HG02678 (cell line): ENCODE measurements around the gene GPX3.

ENCODE experiments used
- ATAC-seq: cut with Tn5 transposase; IDR thresholded peaks from one replicate; pipeline ENCODE4 v1.9.1; 2021; ENCODE audit warnings: mild to moderate bottlenecking, moderate library complexity; ENCODE audit not compliant: unreplicated experiment

GPX3 gene, protein sequence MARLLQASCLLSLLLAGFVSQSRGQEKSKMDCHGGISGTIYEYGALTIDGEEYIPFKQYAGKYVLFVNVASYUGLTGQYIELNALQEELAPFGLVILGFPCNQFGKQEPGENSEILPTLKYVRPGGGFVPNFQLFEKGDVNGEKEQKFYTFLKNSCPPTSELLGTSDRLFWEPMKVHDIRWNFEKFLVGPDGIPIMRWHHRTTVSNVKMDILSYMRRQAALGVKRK

DNA sequence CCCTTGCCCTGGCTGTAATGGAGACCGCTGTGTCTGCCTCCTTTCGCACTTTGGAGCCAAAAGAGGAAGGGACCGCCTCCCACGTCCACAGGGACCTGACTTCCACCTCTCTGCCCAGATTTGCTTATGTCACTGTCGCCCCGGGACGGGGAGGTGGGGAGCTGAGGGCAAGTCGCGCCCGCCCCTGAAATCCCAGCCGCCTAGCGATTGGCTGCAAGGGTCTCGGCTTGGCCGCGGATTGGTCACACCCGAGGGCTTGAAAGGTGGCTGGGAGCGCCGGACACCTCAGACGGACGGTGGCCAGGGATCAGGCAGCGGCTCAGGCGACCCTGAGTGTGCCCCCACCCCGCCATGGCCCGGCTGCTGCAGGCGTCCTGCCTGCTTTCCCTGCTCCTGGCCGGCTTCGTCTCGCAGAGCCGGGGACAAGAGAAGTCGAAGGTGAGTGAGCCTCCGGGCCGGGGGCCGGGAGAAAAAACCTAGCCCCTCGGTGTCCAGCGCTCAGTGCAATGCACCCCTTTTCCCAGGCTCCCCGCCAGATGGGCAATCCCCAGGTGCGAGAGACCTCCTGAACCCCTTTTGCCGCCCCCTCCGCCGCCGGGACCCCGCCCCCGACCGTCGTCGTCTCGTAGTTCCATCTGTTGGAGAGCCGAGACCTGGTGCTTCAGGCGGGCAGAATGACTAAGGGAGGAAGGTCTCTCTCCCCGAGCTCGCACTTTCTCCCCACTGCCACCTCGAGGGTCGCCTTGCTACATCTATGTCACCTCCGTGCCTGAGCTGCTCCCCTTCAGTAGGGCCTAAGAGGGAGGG is at the start of gene GPX3:
GPX3 (plus strand) TSS at position 288 of the 807 bp plus-strand sequence; CDS start at position 352, 64 bp downstream.
- ATAC-seq, result peak; percentile 56

DNA sequence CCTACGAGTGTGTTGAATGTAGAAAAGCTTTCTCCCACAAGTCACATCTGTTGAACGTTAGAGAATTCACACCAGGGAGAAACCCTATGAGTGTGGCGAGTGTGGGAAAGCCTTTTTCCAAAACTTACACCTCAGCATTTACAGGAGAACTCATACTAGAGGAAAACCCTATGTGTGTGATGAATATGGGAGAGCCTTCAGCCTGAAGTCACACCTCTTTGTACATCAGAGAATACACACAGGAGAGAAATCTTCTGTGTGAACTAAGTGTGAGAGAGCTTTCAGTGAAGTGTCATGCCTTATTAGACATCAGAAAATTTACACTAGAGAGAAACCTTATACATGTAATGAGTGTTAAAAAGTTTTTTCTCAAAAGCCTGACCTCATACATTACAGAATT is 41.8 kb upstream of the GPX3 start:
- ATAC-seq, result no peak

DNA sequence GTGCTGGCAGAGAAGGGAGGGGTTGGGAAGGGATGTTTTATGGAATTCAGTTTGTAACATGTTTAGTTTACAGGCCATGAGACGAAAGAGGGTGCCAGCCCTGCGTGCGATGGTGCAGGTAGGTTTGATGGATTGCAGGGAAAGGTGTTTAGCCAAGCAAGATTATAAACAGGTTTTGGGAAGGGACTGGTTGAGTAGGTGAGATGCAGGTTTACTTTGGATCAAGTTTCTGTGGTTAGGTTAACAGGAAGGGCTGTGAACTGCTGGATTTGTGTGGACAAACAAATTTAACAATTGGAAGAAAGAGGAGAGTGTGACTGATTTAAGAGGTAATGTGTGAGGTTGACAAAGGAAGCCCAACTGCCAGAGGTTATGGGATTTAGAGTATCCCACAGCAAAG is 32.6 kb upstream of the GPX3 start:
- ATAC-seq, result no peak

DNA sequence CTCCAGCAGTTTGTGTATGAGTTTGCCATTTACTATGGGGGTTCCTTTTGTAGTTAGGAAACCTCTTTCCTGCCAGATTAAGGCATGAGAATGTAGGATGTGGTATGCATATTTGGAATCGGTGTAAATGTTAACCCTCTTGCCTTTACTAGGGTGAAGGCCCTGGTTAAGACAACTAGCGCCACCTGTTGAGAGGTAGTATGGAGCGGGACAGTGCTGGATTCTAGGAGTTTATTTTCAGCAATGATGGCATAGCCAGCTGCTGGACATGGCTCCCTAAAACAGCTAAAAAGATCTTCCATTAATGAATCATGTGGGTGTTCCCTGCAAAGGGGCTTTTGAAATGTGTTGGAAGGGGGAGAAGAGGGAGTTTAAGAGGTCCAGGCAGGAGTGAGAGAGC is 30.7 kb upstream of the GPX3 start:
- no peak for ATAC-seq

DNA sequence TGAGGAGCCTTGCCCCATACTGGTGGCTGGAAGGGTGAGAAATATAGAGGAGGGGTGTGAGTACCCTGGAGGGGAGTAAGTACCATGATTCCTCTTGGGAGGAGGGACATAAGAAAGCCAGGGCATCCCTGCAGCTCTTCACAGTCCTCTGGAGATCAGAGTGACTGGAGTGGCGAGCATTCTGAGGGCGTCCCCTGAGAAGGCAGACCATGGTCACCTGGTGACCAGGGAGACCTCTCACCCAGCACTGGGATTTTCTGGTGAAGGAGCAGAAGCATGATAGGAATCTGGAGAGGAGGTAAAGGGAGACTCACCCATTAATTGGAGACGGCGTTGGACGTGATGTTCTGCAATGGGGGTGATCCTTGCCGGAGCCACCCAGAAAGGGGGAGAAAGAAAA is 27.7 kb upstream of the GPX3 start:
- ATAC-seq, result no peak

DNA sequence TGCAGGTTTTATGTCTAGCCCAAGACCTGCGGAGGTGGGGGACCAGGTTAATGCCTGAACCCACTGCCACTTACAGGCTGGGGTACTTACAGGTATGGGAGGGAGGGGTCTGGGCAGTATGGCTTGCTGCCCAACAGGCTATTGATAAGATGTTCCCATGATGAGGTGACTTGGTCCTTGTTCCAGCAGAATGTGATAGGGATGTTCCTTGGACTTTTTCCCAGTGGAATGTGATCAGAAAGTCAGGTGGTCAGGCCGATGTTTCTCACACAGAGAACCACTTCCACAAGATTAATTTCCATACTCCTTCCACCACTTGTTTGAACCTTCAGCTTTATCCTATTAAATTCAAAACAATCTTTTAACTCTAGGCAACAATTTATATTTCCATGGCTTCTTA is 27.0 kb upstream of the GPX3 start:
- no peak for ATAC-seq

DNA sequence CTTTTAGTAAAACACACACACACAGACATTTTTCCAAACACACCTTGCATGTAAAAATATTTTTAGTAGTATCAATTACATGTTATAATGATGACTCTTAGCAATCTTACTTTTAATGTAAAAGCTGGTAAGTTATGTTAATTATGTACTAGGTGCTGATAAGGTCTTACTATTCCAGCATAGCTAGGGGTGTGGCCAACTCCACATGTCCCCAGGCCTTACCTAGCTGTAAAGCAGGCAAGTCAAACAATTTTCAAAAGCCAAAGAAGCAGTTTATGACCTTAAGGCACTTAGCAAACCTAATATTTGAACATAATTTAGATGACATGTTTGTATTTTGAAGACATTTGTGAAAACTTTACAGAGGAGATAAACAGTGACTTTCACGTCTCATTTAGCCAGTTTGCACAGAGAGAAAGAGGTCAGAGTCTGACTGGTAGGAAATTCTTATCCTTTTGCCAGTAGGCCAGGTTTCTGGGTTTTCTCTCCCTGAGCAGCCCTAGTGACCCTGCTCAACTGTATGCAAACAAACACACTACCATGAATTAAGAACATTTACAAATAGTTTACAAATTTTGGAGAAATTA is 26.5 kb upstream of the GPX3 start:
- ATAC-seq, result no peak

DNA sequence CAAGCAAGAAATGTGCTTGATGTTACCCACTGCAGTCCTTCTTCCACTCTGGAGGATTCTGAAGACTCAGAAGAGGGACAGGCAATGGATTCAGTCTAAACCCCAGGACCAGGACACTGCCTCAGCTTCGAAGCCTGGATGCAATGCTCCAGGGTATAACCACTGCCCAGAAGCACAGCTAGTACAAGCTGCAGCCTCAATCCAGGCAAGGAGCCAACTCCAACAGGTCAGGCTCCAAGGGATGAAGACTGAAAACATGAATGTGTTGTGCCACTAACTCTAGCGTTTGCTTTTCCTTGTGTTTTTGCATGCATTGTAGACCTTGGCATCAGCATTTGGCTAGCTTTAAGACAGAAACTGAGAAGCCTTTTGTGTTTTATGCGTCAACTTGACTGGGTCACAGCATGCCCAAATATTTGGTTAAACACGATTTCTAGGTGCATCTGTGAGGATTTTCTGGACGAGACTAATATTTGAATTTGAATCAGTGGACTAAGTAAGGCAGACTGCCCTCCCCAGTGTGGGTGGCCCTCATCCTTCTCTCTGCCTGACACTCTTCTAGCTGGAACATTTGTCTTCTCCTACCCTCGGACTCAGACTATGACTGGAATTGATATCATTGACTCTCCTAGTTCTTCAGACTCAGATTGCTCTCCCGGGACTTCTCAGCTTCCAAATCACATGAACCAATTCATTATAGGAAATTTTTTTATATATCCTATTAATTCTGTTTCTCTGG is 20.5 kb upstream of the GPX3 start:
- ATAC-seq, result no peak

DNA sequence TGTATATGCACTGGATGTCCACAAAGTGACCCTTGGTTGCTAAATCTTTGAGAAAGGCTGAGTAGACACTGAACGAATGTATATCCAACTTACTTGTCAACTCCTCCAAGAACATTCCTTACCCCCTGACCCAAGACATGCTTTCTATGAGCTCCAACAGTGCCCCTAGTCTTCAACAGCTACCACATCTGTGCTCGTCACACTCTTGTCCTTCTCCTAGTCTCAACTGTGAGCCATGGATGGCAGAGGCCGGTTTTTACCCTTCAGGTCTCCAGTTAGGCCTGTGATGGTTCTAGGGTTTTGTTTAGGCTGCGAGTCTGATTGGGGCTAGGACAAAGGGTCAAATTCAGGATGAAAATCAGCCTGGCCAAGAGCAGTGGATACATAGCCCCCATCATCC is 19.0 kb upstream of the GPX3 start:
- ATAC-seq, result no peak

DNA sequence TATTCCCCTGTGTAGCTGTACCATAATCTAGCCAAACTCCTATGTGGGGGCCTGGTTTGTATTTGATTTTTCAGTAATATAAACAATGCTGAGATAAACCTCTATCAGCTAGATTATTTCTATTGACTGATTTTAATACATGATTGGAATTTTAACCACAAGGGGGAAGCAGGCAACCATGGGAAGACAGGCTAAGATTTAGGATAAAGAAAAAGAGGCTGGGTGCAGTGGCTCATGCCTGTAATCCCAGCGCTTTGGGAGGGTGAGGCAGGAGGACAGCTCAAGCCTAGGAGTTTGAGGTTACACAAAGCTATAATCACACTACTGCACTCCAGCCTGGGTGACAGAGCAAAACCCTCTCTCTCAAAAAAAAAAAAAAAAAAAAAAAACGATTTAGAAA is 18.1 kb upstream of the GPX3 start:
- no peak for ATAC-seq

DNA sequence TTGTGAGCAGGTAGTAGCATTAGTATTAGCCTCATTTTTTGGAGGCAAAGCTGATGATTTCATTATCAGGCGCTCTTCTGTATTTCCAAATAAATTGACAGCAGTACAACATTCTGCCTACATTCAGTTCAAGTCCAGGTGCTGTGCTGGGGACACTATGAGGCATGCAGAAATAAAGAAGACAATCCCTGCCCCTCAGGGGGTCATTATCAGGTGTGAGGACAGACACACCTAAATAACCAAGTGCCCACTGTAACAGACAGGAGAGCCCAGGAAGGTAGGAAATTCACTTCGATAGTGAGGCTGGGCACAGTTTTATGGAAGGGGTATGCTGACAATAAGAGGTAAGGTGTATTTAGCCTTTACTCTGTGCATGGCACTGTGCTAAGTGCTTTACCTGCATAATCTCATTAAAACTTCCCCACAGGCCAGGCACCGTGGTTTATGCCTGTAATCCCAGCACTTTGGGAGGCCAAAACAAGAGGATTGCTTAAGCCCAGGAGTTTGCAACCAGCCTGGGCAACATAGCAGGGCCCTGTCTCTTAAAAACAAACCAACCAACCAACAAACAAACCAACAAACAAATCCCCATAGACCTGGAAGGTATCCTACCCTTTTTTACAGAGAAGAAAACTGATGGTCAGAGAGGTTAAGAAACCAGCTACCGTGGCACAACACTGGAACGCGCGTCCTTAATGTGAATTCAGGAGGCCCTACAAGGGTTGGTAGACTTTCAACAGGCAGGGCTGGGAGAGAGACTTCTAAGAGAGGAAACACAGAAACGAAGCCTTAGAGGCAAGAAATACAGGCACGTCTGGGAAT is 17.5 kb upstream of the GPX3 start:
- ATAC-seq, result no peak

DNA sequence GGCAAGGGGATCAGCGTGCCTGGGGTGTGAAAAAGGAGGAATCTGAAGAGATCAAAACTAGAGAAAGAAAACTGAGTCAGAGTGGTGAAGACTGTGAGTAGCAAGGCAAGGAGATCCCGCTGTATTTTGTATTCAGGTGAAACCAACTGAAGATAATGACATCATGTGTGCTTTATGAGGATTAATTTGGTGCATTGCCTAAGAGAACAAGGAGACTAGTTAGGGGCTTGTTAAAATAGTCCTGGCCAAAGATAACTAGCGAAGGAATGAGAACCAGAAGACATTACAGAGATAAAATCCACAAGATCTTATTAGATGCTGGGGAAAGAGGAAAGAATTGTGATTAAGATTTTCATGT is 16.9 kb upstream of the GPX3 start:
- no peak for ATAC-seq

DNA sequence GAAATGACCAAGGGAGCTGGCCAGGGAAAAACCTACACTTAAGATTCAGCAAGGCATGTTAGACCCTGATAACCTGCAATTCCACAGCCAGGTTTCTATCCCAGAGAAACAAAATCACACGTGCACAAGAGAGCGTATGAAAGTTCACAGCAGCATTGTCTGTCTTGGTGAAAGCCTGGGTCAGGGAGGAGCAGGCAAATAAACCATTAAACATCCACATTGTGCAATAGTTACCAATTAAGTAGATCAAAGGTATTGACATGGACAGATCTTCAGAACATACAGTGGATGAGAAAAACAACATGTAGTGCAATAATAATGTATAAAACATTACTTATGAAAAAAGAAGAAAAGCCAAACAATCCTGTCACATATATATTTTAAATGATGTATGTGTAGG is 15.9 kb upstream of the GPX3 start:
- no peak for ATAC-seq

DNA sequence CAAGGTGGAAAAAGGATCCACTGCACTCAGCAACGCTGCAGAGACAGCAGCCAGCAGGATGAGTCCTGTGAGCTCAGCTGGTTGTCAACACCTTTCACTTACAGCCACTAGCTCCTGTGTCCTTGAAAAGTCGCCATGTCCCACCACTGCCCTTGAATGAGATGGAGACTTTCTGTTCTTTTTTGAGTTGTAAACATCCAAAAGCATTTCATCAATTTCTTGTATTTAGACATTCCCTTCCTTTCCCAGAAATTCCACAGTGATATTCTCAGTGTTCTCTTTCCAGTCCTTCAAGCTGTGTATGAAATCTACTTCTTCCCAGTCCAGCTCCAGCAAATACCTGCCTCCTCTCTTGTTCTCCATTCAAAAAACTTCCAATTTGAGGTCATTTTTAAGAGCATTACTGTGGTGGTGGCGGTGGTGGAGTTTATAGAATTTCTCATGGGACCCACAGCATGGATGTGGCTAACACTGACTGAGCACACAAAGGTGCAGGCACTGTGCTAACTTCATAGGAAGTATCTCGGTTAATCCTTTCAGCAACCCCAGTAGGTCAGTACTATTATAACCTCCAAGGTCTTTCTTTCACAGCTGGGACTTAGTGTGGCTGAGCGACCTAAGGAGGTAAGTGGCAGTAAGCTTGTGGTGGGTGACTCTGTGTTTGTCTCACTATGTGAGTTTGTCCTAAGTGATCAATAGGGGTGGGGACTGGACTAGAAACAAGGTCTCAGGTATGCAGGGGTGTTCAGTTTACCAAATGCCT is 15.0 kb upstream of the GPX3 start:
- no peak for ATAC-seq

DNA sequence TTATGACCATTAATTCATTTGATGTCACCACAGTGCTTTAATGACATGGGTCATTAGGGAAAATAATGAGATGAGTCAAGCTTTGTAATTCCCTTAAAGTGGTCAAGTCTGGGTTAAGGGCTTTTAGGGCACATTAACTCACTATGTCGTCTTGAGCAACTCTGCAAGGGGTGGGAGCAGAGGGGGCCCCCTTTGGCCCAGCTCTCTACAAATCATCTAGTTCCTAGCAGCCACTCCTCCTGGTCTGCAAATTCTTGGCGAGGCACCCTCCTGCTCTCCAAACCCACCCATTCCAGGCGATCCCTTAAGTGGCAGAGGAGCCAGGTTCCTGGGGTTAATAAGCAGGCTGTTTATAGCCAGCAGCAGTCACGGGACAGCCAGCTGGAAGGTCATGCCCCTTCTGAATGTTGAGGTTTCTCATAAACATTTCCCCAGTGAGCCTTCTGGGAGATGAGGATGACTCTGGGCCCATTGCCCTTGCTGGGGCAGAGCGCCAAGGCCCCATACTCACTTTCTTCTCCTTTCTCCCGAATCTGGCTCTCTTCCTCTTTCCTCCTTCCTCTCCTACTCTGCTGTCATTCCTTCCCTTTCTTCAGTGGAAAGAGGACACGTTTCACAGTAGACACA is 14.3 kb upstream of the GPX3 start:
- ATAC-seq, result no peak

DNA sequence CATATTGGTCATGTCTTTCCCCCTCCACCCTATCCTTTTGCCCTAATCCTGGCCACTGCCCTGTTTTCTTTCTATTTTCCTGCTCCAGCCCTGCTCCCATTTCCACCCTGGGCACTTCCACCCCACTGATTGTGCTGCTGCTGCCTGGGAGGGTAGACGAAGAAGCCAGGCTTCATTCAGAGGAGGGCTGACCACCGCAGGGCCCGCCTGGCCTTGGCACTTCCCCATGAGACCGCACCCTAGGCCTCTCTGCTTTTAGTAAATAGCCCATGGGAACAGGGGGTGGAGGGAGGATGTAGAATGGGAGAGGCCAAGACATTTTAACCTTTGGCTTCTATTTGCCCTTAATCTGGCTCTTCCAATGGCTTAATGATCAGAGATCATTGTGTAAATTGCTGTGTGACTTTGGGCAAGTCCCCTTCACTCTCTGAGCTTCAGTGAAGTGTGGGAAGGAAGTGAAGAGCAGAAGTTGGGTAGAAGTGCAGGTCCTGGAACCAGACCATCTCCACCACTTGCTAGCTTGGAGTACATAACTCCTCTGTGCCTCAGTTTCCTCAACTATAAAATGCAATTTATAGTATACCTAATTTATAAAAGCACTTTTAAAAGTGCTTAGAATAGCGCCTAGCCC is 13.6 kb upstream of the GPX3 start:
- no peak for ATAC-seq

DNA sequence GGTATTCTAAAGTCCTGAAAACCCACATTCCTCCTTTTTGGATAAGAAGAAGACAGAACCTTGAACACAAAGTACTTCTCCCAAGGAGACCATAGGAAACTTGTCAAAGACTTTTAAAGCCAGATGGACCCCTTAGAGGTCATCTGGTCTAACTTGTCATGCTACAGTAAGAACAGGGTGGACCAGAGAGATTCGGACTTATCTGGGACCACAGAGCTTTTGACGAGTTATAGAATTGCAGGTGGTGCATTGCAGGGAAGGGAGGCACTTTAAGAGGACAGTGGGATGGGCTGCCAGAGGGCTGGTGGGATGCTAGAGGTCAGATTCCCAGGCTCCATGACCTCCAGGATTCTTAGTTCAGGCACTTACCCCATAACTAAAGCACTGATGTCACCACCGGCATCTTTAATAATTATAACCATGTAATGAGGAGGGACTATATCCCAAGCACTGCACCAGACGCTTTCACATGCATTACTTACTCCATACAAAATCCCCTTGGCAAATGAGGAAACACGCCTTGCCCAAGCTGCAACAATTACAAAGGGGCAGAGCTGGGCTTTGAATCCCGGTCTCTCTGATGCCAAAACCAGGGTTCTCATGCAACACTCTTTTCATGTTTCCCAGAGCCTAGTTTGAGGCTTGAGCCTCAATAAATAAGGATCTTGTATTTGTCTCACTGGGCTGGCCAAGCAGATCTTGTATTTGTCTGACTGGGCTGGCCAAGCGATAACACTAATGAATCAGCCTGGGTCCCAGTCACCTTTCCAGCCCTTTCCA is 12.8 kb upstream of the GPX3 start:
- no peak for ATAC-seq

DNA sequence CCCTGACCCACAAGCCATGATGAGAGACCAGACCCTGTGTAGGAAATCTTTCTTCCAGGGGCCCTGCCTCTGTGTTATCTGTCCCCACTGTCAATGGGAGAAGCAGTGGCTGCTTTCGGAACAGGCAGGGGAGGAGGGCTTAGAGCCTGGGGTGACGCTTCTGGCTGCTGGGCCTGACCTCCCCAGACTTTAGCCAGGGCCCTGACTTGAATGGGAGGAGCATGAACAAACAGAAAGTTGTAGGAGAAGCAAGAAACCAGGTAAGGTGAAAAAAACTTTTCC is 12.2 kb upstream of the GPX3 start:
- ATAC-seq, result no peak

DNA sequence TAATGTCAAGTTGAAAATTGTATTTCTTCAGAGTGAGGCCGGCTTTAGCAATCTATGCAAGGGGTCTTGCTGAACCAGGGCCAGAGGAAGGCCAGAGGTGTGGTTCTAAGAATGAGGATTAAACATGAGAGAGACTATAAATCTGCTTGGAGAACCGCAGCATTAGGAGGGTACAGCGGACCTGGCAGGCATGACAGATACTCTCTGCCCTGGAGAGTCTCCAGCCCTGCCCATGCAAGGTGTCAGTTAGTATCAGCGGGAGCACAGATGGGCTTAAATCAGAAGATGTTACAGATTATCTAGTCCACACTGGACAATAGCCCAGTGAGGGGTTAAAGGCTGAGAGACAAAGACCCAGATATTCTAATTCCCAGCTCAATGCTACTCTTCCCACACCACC is 11.5 kb upstream of the GPX3 start:
- no peak for ATAC-seq
